SK-N-SH (cell line): ENCODE measurements around the gene MRGPRX3. TPM values are rescaled to one million over a fixed set of nuclear protein-coding genes. Genes with fewer than 3 reads are reported as not detected.

Experiments used
- CTCF ChIA-PET: fragments of 300-600, 350-600 bp; formaldehyde crosslinking; extraction: SDS; loops from one replicate; lab custom pipeline; 2021; lab: Yijun Ruan, JAX
- POLR2A ChIA-PET: fragments of 350-600 bp; sonication (Branson Sonifier 250); formaldehyde crosslinking; extraction: SDS; loops from one replicate; lab custom pipeline; 2020; ENCODE audit warnings: antibody characterized with exemption, inconsistent platforms; lab: Yijun Ruan, JAX
- DNase-seq: peaks from one replicate; pipeline ENCODE4 v3.0.0; 2012
- H2AFZ ChIP-seq: fragments of 200-600 bp; sonication (generic); 2 replicates; pipeline ENCODE4 v1.8.1; 2016; ENCODE audit warnings: antibody characterized with exemption, mild to moderate bottlenecking, low read depth
- H3F3A ChIP-seq: fragments of 200-600 bp; sonication (generic); replicated peaks from 2 replicates; pipeline ENCODE3; 2016; ENCODE audit warnings: antibody characterized with exemption, mild to moderate bottlenecking; ENCODE audit not compliant: insufficient read depth
- H3K27ac ChIP-seq, 2 experiments: fragments of 200-500 bp in 1 of 2; fragments of 200-600 bp in 1 of 2; sonication (Bioruptor generic) in 1 of 2; sonication (generic), shearing (Covaris generic) in 1 of 2; 2 replicates each; pipeline versions ENCODE4 v1.5.1 to v1.6.1; 2014 to 2016; ENCODE audit warnings: low read depth in 2 of 2, inconsistent platforms in 1 of 2, low read length in 1 of 2, mild to moderate bottlenecking in 1 of 2, mixed read lengths in 1 of 2
- H3K27me3 ChIP-seq: fragments of 200-600 bp; sonication (generic), shearing (Covaris generic); 2 replicates; pipeline ENCODE4 v1.6.1; 2016; ENCODE audit warnings: mixed run types; ENCODE audit not compliant: insufficient read depth
- H3K36me3 ChIP-seq, 2 experiments: fragments of 200-500 bp in 1 of 2; fragments of 200-600 bp in 1 of 2; sonication (Bioruptor generic) in 1 of 2; sonication (generic) in 1 of 2; replicated peaks in 1 of 2; 2 replicates each; pipeline versions ENCODE3 to v1.5.1; 2014 to 2016; ENCODE audit warnings: low read length in 1 of 2, mild to moderate bottlenecking in 1 of 2; ENCODE audit not compliant: insufficient read depth in 2 of 2, control insufficient read depth in 1 of 2
- H3K4me1 ChIP-seq, 2 experiments: fragments of 200-500 bp in 1 of 2; fragments of 200-600 bp in 1 of 2; sonication (Bioruptor generic) in 1 of 2; sonication (generic), shearing (Covaris generic) in 1 of 2; 2 replicates each; pipeline versions ENCODE4 v1.5.1 to v1.6.1; 2014 to 2016; ENCODE audit warnings: low read depth in 1 of 2, low read length in 1 of 2, mixed run types in 1 of 2; ENCODE audit not compliant: insufficient read depth in 2 of 2, control insufficient read depth in 1 of 2
- H3K4me2 ChIP-seq: fragments of 200-600 bp; sonication (generic), shearing (Covaris generic); 2 replicates; pipeline ENCODE4 v1.6.1; 2017; ENCODE audit warnings: mixed run types
- H3K4me3 ChIP-seq, 2 experiments: fragments of 200-500 bp in 1 of 2; fragments of 200-600 bp in 1 of 2; sonication (Bioruptor generic) in 1 of 2; sonication (generic), shearing (Covaris generic) in 1 of 2; 2 replicates each; pipeline versions ENCODE4 v1.5.1 to v1.8.1; 2014 to 2016; ENCODE audit warnings: low read depth in 2 of 2, inconsistent platforms in 1 of 2, low read length in 1 of 2, mild to moderate bottlenecking in 1 of 2, mixed read lengths in 1 of 2, moderate library complexity in 1 of 2
- H3K79me2 ChIP-seq: fragments of 200-600 bp; sonication (generic); 2 replicates; pipeline ENCODE4 v1.8.1; 2017; ENCODE audit warnings: mild to moderate bottlenecking; ENCODE audit not compliant: insufficient read depth
- H3K9ac ChIP-seq: fragments of 200-600 bp; sonication (generic); 2 replicates; pipeline ENCODE4 v1.6.1; 2017; ENCODE audit warnings: mixed run types
- H3K9me2 ChIP-seq: fragments of 200-600 bp; sonication (generic); 2 replicates; pipeline ENCODE4 v1.6.1; 2017; ENCODE audit warnings: mixed run types
- H3K9me3 ChIP-seq: fragments of 200-600 bp; sonication (generic); 2 replicates; pipeline ENCODE4 v1.6.1; 2017; ENCODE audit warnings: mixed run types, mild to moderate bottlenecking, moderate library complexity
- H4K20me1 ChIP-seq: fragments of 200-600 bp; sonication (generic); 2 replicates; pipeline ENCODE4 v1.6.1; 2017; ENCODE audit warnings: mild to moderate bottlenecking, mixed run types; ENCODE audit not compliant: insufficient read depth
- CHD2 ChIP-seq: fragments of 150-350 bp; IDR thresholded peaks from 2 replicates; pipeline ENCODE4 v1.6.1; 2018; ENCODE audit warnings: low read length; ENCODE audit not compliant: partially characterized antibody
- EZH2phosphoT487 ChIP-seq: fragments of 200-600 bp; sonication (generic); IDR thresholded peaks from 2 replicates; pipeline ENCODE4 v1.6.1; 2017; ENCODE audit warnings: low read depth, mixed run types, mild to moderate bottlenecking, antibody characterized with exemption, moderate library complexity, borderline replicate concordance
- FOSL2 ChIP-seq: IDR thresholded peaks from 2 replicates; pipeline ENCODE4 v1.4.0; 2012; ENCODE audit warnings: low read depth, mild to moderate bottlenecking, moderate library complexity, borderline replicate concordance
- FOXJ3 ChIP-seq: sonication (generic); formaldehyde crosslinking; IDR thresholded peaks from 2 replicates; pipeline ENCODE4 v1.5.1; 2020; ENCODE audit warnings: mild to moderate bottlenecking, missing genetic modification reagents
- GATA2 ChIP-seq: sonication (generic); formaldehyde crosslinking; IDR thresholded peaks from 2 replicates; pipeline ENCODE4 v1.5.0; 2020; ENCODE audit warnings: mild to moderate bottlenecking, missing genetic modification reagents
- NFIC ChIP-seq: IDR thresholded peaks from 2 replicates; pipeline ENCODE4 v1.4.0; 2012; ENCODE audit warnings: borderline replicate concordance
- NRF1 ChIP-seq: IDR thresholded peaks from 2 replicates; pipeline ENCODE4 v1.6.1; 2012; ENCODE audit warnings: low read depth, mild to moderate bottlenecking, low read length
- PBX3 ChIP-seq: IDR thresholded peaks from 2 replicates; pipeline ENCODE4; 2012
- RCOR1 ChIP-seq: fragments of 150-350 bp; IDR thresholded peaks from 2 replicates; pipeline ENCODE4 v1.6.1; 2017; ENCODE audit warnings: antibody characterized with exemption, low read length
- RXRA ChIP-seq: IDR thresholded peaks from 2 replicates; pipeline ENCODE4 v1.4.0; 2012; ENCODE audit warnings: low read depth, mild to moderate bottlenecking, borderline replicate concordance
- TCF12 ChIP-seq: IDR thresholded peaks from 2 replicates; pipeline ENCODE4 v1.4.0; 2012
- TEAD4 ChIP-seq: IDR thresholded peaks from 2 replicates; pipeline ENCODE4 v1.4.0; 2012; ENCODE audit warnings: mild to moderate bottlenecking, borderline replicate concordance; ENCODE audit not compliant: insufficient read depth
- USF2 ChIP-seq: fragments of 150-350 bp; IDR thresholded peaks from 2 replicates; pipeline ENCODE4 v1.6.1; 2017; ENCODE audit warnings: antibody characterized with exemption, low read length, low read depth, borderline replicate concordance
- WGBS: methylation state at CpG from one replicate; pipeline ENCODE4 v1.1.6; 2017; ENCODE audit warnings: low lambda C conversion rate; 5-methylcytosine and 5-hydroxymethylcytosine counted together
- polyA plus RNA-seq, 3 experiments: library from polyadenylated mRNA; depleted of rRNA; stranded (reverse); fragments of >200 nt; gene quantifications; 2 replicates each; pipeline ENCODE4 v1.2.3, GENCODE V29; 2012

The MRGPRX3 gene
- polyA plus RNA-seq (2012; rRNA removed): not detected in 2 replicates
- polyA plus RNA-seq (2012; cell fraction: cytosol; rRNA removed): 0.05 TPM in 1 of 2 replicates, not detected in the other
- polyA plus RNA-seq (2012; cell fraction: nucleus; rRNA removed): not detected in 2 replicates

- Histone ChIP-seq H3F3A (no peaks in the 10 kb centered on the region), H2AFZ (no peak within 1 kb of the TSS), H3K79me2 (no peaks in the 10 kb centered on the region), H3K4me2 (no peak within 1 kb of the TSS), H3K9me2 (no peaks in the 10 kb centered on the region), H3K27me3 (peaks cover 5% of the 10 kb centered on the region; the same call in 1 of the 2 replicates), H3K4me1 (no peaks in the 10 kb centered on the region), H3K9ac (no peak within 1 kb of the TSS), H3K4me3 (no peak within 1 kb of the TSS), H3K27ac (no peak within 1 kb of the TSS), H3K36me3 (no peaks in the 10 kb centered on the region), H4K20me1 (no peaks in the 10 kb centered on the region), H3K9me3 (no peaks in the 10 kb centered on the region)
- DNase-seq: no peak
- CTCF ChIA-PET: no interaction called here
- 7% methylated on average over 3 of the region's 3 CpGs for WGBS
- POLR2A ChIA-PET: no interaction called here
- TF ChIP-seq EZH2phosphoT487 (no peak), FOSL2 (no peak), PBX3 (no peak), FOXJ3 (no peak), CHD2 (no peak), RXRA (no peak), GATA2 (CRISPR knock-in tag) (no peak), NFIC (no peak)
These were observed at the start of gene MRGPRX3 for GRCh38 chr11:18132341-18132740. Gene MRGPRX3 (plus strand): TSS chr11:18132571. CDS start chr11:18137203, 4,632 bp downstream.

- Histone ChIP-seq H3K27ac (no peak overlapping the region), H3K27me3 (no peaks in the 10 kb centered on the region), H3K36me3 (peaks cover 56 to 78% of the 10 kb centered on the region in 2 experiments), H2AFZ (no peak overlapping the region), H3K9me3 (no peaks in the 10 kb centered on the region), H3K4me1 (no peaks in the 10 kb centered on the region), H3K79me2 (no peaks in the 10 kb centered on the region; the same call in 1 of the 2 replicates), H4K20me1 (no peaks in the 10 kb centered on the region), H3K4me3 (no peak overlapping the region), H3K9me2 (no peaks in the 10 kb centered on the region), H3K9ac (no peak overlapping the region), H3F3A (no peaks in the 10 kb centered on the region), H3K4me2 (no peak overlapping the region)
- DNase-seq: no peak
- WGBS: 99% methylated on average over 2 of the region's 2 CpGs
- CTCF ChIA-PET: interaction anchor here (3.2 to 4.6 kb wide), 2 partner anchors 18 to 27 kb away, joined by 11 to 25 read pairs; partner anchors contain the start of gene SAAL1
- TF ChIP-seq NRF1 (no peak), RCOR1 (no peak), NFIC (no peak), FOXJ3 (no peak), TEAD4 (no peak), TCF12 (no peak), USF2 (no peak), PBX3 (no peak), EZH2phosphoT487 (no peak)
- POLR2A ChIA-PET: no interaction called here
These were observed 44.0 kb upstream of the MRGPRX3 start for GRCh38 chr11:18088366-18088765.
